ENCODE results near the gene CDK18.

The CDK18 gene

DNA sequence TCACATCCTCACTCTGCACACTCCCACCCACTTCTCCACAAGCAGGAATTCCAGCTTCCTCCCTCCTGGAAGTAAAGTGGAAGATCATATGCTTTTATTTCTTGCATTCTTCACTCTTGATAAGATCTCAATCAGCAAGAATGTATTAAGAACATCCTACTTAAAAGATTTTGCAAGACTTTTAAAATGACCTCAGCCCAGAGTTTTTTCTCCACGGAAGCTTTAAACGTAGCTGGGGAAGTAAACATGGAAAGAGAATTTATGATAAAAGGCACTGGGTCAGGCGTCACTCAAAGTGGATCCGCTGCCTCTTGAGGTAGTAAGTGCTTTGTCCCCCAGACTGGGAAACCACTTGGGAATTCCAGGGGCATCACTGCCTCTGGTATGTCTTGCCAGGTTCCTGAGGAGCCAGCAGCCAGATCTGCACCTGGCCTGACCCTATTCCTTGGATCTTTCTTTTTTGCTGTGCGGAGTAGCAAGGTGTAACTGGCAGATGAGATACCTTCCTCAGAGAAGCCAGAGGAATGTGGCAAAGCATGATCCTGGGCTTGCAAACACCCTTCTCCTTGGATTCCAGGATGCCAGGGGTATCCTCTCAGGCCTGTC lies 33.9 kb downstream of the CDK18 start:
- TF ChIP-seq CTCF (IDR thresholded peaks at IDR 0.05; ENCODE audit: borderline replicate concordance, insufficient read depth, low read depth, low read length): no peak
- H3K4me3 ChIP-seq (ENCODE audit: low read depth, low read length): no peak overlapping the region

DNA sequence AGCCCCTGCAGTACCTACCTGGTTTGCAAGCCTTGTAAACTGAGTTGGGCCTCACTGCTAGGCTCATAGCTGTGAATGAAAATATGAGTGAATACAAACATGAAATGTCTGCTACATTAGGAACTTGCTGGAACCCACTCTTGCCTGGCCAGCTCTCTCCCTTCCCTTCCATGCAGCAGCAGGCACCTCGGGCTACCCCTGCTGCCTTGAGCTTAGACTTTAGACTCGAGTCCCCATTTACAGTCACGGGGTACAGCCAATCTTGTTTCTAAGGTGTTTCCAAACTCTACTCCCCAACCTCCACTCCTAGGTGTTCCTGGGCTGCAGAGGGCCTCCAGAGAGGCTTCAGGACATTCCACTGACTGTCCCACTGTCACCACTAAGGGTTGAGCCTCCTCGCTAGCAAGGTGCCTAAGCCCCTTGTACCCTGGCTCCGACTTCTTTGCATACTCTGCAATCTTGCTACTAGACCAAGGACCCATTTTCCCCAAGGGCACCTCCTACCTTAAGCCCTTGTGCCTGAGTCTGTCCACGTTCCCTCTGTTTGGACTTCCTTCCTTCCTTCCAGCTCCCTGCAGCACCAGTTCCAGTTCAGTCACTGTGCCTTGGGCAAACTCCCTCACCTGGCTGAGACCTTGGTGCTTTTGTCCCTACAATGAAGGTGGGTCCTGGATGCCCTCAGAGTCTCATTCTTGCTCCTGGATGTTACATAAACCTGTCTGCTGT lies 36.9 kb downstream of the CDK18 start:
- H3K4me3 ChIP-seq (ENCODE audit: low read depth, low read length): no peak overlapping the region
- TF ChIP-seq CTCF (IDR thresholded peaks at IDR 0.05; ENCODE audit: borderline replicate concordance, insufficient read depth, low read depth, low read length): no peak

DNA sequence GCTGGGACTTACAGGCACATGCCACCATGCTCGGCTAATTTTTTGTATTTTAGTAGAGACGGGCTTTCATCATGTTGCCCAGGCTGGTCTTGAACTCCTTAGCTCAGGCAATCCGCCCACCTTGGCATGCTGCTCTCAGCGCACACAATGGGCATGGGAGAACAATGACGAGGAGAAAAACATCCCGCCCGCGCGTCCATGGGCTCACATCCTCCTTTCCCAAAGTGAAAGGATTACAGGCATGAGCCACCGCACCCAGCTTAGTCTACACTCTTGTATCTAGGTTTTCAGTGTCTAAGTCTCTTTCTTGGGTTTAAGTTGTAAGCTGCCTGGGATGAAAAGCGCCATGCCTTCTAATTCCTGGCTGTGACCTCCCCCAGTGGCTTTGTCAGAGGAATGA lies 37.9 kb downstream of the CDK18 start:
- TF ChIP-seq CTCF (IDR thresholded peaks at IDR 0.05; ENCODE audit: borderline replicate concordance, insufficient read depth, low read depth, low read length): no peak

DNA sequence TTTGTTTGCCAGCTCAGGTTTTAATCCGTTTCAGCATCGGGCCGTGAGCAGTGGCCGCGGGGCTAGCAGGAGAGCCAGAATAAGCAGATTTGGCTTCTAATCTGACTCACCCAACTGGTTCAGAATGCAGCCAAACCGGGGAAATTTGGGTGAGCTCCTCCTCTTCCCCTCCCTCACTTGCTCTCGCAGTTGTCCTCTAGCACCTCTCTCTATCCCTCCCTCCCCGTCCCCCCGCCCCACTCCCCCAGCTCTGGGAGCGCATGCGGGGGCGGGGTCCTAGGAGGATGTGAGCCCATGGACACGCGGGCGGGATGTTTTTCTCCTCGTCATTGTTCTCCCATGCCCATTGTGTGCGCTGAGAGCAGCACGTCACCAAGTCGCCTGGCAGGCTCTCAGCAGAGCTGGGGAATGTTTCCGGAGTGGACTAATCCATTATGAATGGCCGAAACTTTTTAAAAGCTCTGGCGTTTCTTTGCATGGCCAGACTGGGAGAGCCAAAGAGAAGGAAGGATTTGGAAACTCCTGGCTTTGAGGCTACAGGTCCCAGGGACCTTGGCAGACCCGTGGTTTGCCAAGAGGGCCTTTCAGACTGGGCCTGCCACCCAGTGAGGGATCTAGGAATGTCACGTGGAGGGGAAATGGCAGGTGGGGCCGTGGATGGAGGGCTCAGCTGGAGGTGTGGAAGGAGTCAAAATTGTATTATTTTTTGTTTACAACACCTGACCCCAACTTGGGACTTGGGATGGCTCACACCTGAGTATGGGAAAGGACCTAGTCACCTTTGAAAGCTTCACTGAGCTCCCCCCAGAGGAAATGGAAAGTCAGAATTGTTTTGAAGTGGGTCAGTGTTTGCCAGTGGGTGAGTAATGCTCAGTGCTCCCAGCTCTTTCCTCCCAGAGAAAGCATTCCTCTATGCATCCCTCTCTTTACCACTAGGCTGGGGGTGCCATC lies 39.2 kb downstream of the CDK18 start:
- no peak for TF ChIP-seq CTCF (IDR thresholded peaks at IDR 0.05; ENCODE audit: borderline replicate concordance, insufficient read depth, low read depth, low read length)
- no peak overlapping the region for H3K4me3 ChIP-seq (ENCODE audit: low read depth, low read length)

More for the DNA sequence above, 37.9 kb downstream of the CDK18 start:
- H3K4me3 ChIP-seq (ENCODE audit: low read depth, low read length): no peak overlapping the region

GRCh38 chr1:205545001-205545919 lies 40.8 kb downstream of the CDK18 start:
- TF ChIP-seq CTCF (IDR thresholded peaks at IDR 0.05; ENCODE audit: borderline replicate concordance, insufficient read depth, low read depth, low read length): no peak
- H3K4me3 ChIP-seq (ENCODE audit: low read depth, low read length): no peak overlapping the region

- no peak overlapping the region for H3K4me3 ChIP-seq (ENCODE audit: low read depth, low read length)
- TF ChIP-seq CTCF (IDR thresholded peaks at IDR 0.05; ENCODE audit: borderline replicate concordance, insufficient read depth, low read depth, low read length): no peak
Measured at GRCh38 chr1:205545991-205546390, 41.5 kb downstream of the CDK18 start.
